ENCODE results near the gene PGBD2.

GRCh38 chr1:248924696-248925532, 18.9 kb downstream of the PGBD2 start:
- peak in 2 of 3 donors; percentile 26 to 38 for TF ChIP-seq CTCF (IDR thresholded peaks at IDR 0.05)
- no peak for TF ChIP-seq POLR2A (IDR thresholded peaks at IDR 0.05)
- TF ChIP-seq POLR2AphosphoS5 (IDR thresholded peaks at IDR 0.05): no peak

Measured in breast epithelium (tissue), 3 donors.